Measurements from ENCODE around the gene CRBN.

The CRBN gene

DNA sequence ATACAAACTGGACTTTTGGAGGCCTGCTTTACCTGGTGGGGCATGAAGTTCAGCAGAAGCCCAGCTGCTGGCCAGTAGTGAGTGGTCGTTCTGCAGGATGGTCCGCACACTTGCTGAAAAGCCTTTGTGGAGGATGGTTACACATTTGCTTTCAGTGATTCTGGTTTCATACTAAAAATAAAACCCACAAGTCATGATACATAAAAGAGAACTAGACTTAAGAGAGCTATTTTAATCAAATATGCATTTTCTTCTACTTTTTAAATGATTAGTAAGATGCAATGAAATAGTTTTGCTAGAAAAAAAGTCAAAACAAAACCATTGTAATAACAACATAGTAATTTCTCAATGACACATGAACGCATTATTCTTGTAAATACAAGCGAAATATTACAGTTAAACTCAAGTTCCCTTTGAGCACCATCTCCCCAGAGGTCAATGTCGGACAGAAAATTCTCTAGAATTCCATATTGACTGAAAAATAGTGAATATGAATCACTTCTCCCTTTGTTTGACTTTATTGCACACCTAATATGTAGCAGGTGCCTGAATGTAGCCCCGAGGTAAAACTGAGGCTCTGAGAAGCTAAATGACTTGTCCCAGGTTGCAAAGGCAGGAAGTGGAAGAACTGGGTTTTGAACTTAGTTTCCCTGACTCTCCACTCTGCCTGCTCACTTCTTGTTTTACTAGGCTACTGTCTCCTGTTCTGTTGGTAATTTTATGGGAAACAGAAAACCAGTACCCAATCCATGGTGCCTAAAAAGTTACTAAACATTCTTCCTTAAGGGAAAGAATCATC, 77.6 kb downstream of the CRBN start:
- TF ChIP-seq, protein P1, sequence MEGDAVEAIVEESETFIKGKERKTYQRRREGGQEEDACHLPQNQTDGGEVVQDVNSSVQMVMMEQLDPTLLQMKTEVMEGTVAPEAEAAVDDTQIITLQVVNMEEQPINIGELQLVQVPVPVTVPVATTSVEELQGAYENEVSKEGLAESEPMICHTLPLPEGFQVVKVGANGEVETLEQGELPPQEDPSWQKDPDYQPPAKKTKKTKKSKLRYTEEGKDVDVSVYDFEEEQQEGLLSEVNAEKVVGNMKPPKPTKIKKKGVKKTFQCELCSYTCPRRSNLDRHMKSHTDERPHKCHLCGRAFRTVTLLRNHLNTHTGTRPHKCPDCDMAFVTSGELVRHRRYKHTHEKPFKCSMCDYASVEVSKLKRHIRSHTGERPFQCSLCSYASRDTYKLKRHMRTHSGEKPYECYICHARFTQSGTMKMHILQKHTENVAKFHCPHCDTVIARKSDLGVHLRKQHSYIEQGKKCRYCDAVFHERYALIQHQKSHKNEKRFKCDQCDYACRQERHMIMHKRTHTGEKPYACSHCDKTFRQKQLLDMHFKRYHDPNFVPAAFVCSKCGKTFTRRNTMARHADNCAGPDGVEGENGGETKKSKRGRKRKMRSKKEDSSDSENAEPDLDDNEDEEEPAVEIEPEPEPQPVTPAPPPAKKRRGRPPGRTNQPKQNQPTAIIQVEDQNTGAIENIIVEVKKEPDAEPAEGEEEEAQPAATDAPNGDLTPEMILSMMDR (IDR thresholded peaks at IDR 0.05; ENCODE audit: unreplicated experiment in 3 of 3), result no peak
- Mint-ChIP-seq H3K4me3 (no peak overlapping the region), H3K9me3 (no peaks in the 10 kb centered on the region), H3K27ac (no peak overlapping the region), H3K27me3 (ENCODE audit: low read depth) (no peaks in the 10 kb centered on the region), H3K36me3 (ENCODE audit: low read depth) (no peaks in the 10 kb centered on the region), H3K4me1 (no peaks in the 10 kb centered on the region)
